ENCODE results near the gene FBN1.

FBN1 gene

GRCh38 chr15:48426941-48427340 lies 218.6 kb downstream of the FBN1 start:
- DNase-seq (ENCODE audit: low spot score), result no peak

DNA sequence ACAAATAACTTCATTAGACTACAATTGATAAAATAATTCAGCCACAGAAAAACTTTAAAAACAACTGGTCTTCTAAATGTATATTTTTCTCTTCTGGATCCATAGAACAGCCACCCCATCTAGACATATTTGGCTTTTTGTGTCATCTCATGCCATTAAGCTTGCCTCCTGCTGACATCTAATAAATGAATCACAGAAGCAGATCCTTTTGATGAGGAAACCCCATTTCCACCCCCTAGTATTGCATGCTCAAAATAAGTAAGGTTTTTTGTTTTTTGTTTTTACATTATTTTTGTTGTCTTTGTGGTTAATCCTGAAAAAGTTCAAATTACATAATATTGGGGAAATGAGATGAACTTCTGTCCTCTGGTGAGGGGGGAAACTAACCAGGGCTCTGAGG lies 219.5 kb downstream of the FBN1 start:
- DNase-seq (ENCODE audit: low spot score), result no peak

GRCh38 chr15:48425051-48425450 lies 220.5 kb downstream of the FBN1 start:
- DNase-seq (ENCODE audit: low spot score), result no peak

DNA sequence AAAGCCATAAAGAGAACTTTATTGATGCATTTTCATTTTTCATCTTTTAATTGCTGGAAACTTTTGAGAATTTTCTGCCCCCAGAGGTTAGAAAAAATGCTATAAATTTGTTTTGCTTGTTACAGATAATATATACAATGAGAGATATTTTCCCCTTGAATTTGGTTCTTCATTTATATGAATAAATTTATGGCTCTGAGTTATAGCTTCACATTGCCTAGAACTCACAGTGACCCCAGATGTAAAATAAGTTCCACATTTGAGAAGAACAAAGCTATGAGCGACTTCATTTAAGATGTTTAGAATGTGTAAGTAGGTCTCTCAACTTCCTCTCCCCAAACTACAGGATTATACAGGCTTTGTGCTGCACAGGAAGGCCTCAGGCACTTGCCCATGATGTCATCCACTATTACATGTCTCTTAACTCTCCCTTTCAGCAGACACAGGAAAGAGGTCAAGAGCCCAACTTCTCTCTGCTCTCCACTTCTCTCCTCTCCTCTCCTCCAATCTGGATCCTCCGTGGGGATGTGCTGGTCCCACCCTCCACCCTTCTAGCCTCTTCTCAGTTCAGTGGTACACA lies 221.5 kb downstream of the FBN1 start:
- no peak for DNase-seq (ENCODE audit: low spot score)

DNA sequence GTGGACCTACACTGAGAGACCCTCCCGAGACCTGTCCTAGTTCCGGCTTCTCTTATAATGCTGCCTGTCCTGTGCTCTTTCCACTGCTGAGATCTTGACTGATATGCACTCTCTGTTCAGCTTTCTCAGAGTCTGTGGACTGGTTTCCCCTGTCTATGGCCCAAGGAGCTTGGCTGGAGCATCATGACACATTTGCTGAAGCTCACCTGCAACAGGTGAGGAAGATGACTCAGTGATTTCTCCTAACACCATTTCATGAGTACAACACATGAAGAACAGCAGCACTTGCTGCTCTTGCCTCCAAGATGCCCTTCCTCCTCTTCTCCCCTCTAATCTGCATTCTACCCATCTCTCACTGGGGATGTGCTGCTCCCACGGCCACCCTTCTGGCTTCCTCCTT lies 222.2 kb downstream of the FBN1 start:
- DNase-seq (ENCODE audit: low spot score), result no peak

- DNase-seq (ENCODE audit: low spot score), result no peak
Measured at GRCh38 chr15:48422401-48422800, 223.1 kb downstream of the FBN1 start.

- no peak for DNase-seq (ENCODE audit: low spot score)
Measured at GRCh38 chr15:48421362-48421761, 224.1 kb downstream of the FBN1 start.

GRCh38 chr15:48419896-48420295 lies 225.6 kb downstream of the FBN1 start:
- DNase-seq (ENCODE audit: low spot score), result no peak

DNA sequence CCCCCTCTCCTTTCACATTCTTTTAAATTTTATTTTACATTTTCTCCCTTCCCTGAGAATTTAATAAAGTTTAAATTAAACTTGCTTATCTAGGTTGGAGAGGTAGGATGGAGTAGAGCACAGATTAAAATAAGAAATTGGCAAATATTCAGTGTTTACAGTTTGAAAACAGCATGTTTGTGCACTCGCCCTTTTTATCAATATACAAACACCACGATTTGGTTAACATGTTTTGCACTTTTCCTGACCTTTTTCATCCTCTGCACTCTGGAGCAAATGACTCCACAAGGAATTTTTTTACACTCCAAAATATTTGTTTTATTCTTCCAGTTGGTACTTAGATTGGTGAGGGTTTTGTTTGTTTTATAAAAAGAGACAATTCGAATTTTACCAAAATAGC lies 227.2 kb downstream of the FBN1 start:
- no peak for DNase-seq (ENCODE audit: low spot score)

DNA sequence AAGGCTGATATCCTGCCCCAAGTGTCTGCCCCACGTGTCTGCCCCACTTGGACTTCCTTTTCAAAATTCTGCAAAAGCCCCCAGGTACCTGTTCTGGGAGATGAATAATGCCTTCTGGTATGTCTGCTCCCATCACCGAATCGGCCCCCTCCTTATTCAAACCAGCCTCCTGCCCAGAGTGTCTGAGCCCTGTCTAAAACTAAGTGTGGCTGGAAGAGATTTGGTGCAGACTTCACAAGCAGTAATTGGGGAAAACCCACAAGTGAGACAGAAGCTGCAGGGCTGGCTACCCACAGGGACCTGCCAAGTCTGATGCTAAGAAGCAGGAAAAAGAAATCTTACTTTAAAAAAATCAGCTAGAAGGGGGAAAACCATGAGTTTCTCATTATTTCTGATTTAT lies 229.2 kb downstream of the FBN1 start:
- no peak for DNase-seq (ENCODE audit: low spot score)

GRCh38 chr15:48415036-48415886 lies 230.2 kb downstream of the FBN1 start:
- DNase-seq (ENCODE audit: low spot score), result no peak

- no peak for DNase-seq (ENCODE audit: low spot score)
Measured at GRCh38 chr15:48414015-48414414, 231.5 kb downstream of the FBN1 start.

GRCh38 chr15:48413304-48413703 lies 232.2 kb downstream of the FBN1 start:
- peak; percentile 17 for DNase-seq (ENCODE audit: low spot score)

- no peak for DNase-seq (ENCODE audit: low spot score)
Measured at GRCh38 chr15:48411971-48412591, 233.4 kb downstream of the FBN1 start.

GRCh38 chr15:48409623-48410022 lies 235.9 kb downstream of the FBN1 start:
- no peak for DNase-seq (ENCODE audit: low spot score)

- DNase-seq (ENCODE audit: low spot score), result no peak
Measured at GRCh38 chr15:48408327-48408726, 237.2 kb downstream of the FBN1 start.

- DNase-seq (ENCODE audit: low spot score), result no peak
Measured at GRCh38 chr15:48407646-48408045, 237.9 kb downstream of the FBN1 start.

DNA sequence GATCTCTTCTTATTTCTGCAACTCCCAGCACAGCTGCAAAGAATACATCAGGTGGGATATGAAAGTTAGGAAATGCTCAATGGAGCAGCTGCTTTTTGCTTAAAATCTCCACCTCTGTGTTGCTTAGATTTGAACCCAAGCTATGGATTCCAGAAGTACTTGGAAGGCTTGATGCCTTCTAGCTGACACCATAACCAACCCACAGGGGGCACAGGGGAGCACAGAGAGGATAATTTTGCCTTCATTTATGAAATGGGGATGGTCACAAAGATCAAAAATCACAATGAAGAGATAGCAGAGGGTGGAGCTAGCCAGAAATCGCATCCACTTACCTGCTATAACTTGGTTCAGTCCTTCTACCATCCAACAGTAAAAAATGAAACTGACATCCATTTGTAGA lies 238.6 kb downstream of the FBN1 start:
- DNase-seq (ENCODE audit: low spot score), result no peak

GRCh38 chr15:48406266-48406891 lies 239.1 kb downstream of the FBN1 start:
- DNase-seq (ENCODE audit: low spot score), result no peak

GRCh38 chr15:48402427-48403177 lies 242.9 kb downstream of the FBN1 start:
- DNase-seq (ENCODE audit: low spot score), result no peak

DNA sequence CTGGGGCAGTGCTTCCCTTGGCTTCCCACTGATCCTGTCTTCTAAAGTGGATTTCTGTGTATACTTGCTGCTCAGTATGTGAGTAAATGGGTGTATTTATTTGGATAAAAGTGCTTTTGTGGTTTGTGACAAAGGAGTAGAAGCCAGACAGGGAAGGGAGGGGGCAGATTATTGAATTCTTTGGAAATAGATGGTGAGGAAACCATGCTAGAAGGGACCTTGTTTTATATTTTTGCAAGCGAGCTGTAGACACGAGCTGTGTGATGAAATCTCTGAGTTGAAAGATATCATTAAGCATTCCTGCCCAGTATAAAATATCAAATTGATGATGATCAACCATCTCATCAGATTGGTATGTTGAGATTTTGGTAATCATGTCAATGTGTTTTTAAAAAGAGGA lies 245.4 kb downstream of the FBN1 start:
- DNase-seq (ENCODE audit: low spot score), result no peak

GRCh38 chr15:48397841-48398240 lies 247.7 kb downstream of the FBN1 start:
- no peak for DNase-seq (ENCODE audit: low spot score)

Measured in HuH-7 (cell line).